Naive B cell (primary cell): ENCODE results near the gene TDRKH. TPM values are rescaled to one million over a fixed set of nuclear protein-coding genes. Genes with fewer than 3 reads are reported as not detected.

ENCODE experiments used
- ATAC-seq, 2 donors: fragments of 150-1000 bp; cut with Tn5 transposase; 2 replicates each; pipeline ENCODE4 v1.10.0; 2021; ENCODE audit warnings: low read depth in 2 of 2, mild to moderate bottlenecking in 2 of 2, moderate library complexity in 2 of 2
- DNase-seq: peaks from one replicate; pipeline ENCODE4 v3.0.0; 2022
- H3K27ac Mint-ChIP-seq, 6 donors: one replicate each; pipeline ENCODE4 v1.8.0; 2020 to 2022; ENCODE audit warnings: mild to moderate bottlenecking in 6 of 6, mixed read lengths in 6 of 6, moderate library complexity in 5 of 6, inconsistent platforms in 2 of 6
- H3K27me3 Mint-ChIP-seq, 3 donors: one replicate each; pipeline ENCODE4 v1.8.0; 2021 to 2022; ENCODE audit warnings: mixed read lengths in 3 of 3, mild to moderate bottlenecking in 1 of 3
- H3K36me3 Mint-ChIP-seq, 2 donors: one replicate each; pipeline ENCODE4 v1.8.0; 2020 to 2022; ENCODE audit warnings: mixed read lengths in 2 of 2, inconsistent platforms in 1 of 2, mild to moderate bottlenecking in 1 of 2
- H3K4me1 Mint-ChIP-seq, 3 donors: one replicate each; pipeline ENCODE4 v1.8.0; 2020 to 2022; ENCODE audit warnings: mixed read lengths in 3 of 3, inconsistent platforms in 1 of 3, mild to moderate bottlenecking in 1 of 3, moderate library complexity in 1 of 3
- H3K4me3 Mint-ChIP-seq, 8 donors: one replicate each; pipeline ENCODE4 v1.8.0; 2020 to 2022; ENCODE audit warnings: mild to moderate bottlenecking in 8 of 8, mixed read lengths in 8 of 8, moderate library complexity in 8 of 8, inconsistent platforms in 2 of 8
- H3K9me3 Mint-ChIP-seq, 7 donors: one replicate each; pipeline ENCODE4 v1.8.0; 2020 to 2022; ENCODE audit warnings: mixed read lengths in 7 of 7, mild to moderate bottlenecking in 5 of 7, inconsistent platforms in 2 of 7, moderate library complexity in 1 of 7
- polyA plus RNA-seq, 6 donors: library from polyadenylated mRNA; unstranded; fragments of 300-500 nt; fragmentation: Illumina TruSeq; gene quantifications; one replicate each; pipeline ENCODE4 v1.2.3, GENCODE V29; 2021; ENCODE audit warnings: low read depth in 6 of 6

The TDRKH gene
- polyA plus RNA-seq, 6 donors from 2014 or later, result 3.9 to 9.2 (median 6.9) TPM

GRCh38 chr1:151816548-151817352, 26.4 kb upstream of the TDRKH start:
- Mint-ChIP-seq H3K4me1 (peaks cover 4 to 14% (median 7%) of the 10 kb centered on the region in 3 donors), H3K27ac (no peak overlapping the region), H3K27me3 (peaks cover 8 to 22% (median 10%) of the 10 kb centered on the region in 3 donors), H3K4me3 (no peak overlapping the region), H3K36me3 (no peaks in the 10 kb centered on the region), H3K9me3 (no peaks in the 10 kb centered on the region)
- DNase-seq (no peak), ATAC-seq (no peak)

DNA sequence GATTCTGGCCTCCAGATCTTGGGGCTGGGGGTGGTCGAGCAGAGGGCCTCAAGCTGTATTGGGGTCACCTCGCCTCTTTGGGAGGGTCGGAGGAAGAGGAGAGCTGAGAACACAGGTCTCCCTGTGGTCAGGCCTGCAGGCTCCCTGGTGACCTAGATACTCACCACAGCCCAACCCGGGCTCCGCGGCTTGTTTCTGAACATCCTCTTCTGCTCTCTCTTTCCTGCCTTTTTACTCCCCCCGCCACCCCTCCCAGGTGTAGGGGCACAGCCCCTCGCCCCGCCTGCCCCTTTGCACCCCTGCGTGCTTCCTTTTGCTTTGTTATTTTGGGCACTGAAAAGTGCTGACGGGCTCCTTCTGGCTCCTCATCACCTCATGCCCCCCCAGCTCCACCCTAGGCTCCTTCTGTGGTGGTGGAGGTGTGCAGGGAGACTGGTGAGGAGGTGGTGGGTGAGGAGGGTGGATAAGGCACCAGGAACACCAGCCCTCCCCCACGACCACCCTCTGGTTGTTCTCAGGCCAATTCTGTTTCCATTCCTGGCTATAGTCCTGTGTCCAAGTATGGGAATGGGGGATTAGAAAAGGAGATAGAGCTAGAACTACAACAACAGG, 25.5 kb upstream of the TDRKH start:
- DNase-seq (no peak), ATAC-seq (no peak)
- H3K4me3 Mint-ChIP-seq, result no peak overlapping the region
- no peaks in the 10 kb centered on the region for H3K36me3 Mint-ChIP-seq
- peaks cover 8 to 22% (median 10%) of the 10 kb centered on the region in 3 donors for H3K27me3 Mint-ChIP-seq
- peak overlapping the region in 1 of 6 donors; percentile 58 for H3K27ac Mint-ChIP-seq
- peaks cover 4 to 14% (median 7%) of the 10 kb centered on the region in 3 donors for H3K4me1 Mint-ChIP-seq
- no peaks in the 10 kb centered on the region for H3K9me3 Mint-ChIP-seq

- ATAC-seq (no peak), DNase-seq (no peak)
- H3K4me3 Mint-ChIP-seq, result no peak overlapping the region
- H3K4me1 Mint-ChIP-seq, result peaks cover 4 to 14% (median 7%) of the 10 kb centered on the region in 3 donors
- no peaks in the 10 kb centered on the region for H3K9me3 Mint-ChIP-seq
- H3K36me3 Mint-ChIP-seq, result no peaks in the 10 kb centered on the region
- peaks cover 8 to 22% (median 10%) of the 10 kb centered on the region in 3 donors for H3K27me3 Mint-ChIP-seq
- no peak overlapping the region for H3K27ac Mint-ChIP-seq
Observed at GRCh38 chr1:151814971-151815545, 24.8 kb upstream of the TDRKH start.

DNA sequence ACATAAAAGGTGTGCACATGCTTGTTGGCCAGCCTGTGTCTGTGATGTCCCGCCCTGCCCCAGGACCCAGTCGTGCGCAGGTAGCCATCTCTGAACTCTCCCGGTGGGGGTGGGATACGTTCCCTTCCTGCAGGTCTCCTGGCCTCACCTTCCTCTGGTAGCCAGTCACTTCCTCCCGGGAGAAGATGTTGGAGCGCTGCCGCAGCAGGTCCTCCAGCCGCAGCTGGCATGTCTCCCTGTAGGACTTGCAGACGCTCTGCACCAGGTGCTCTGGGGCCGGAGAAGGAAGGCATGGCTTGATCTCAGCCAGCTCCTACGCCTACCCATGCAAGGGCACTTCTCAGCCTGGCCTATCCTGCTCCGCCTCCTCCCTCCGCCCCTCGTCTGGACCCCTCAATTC, 24.1 kb upstream of the TDRKH start:
- no peak overlapping the region for H3K4me3 Mint-ChIP-seq
- peaks cover 4 to 14% (median 7%) of the 10 kb centered on the region in 3 donors for H3K4me1 Mint-ChIP-seq
- ATAC-seq (no peak), DNase-seq (no peak)
- H3K9me3 Mint-ChIP-seq, result no peaks in the 10 kb centered on the region
- H3K36me3 Mint-ChIP-seq, result no peaks in the 10 kb centered on the region
- peaks cover 8 to 22% (median 10%) of the 10 kb centered on the region in 3 donors for H3K27me3 Mint-ChIP-seq
- H3K27ac Mint-ChIP-seq, result no peak overlapping the region

- Mint-ChIP-seq H3K36me3 (no peaks in the 10 kb centered on the region), H3K4me3 (no peak overlapping the region), H3K27ac (no peak overlapping the region), H3K4me1 (peaks cover 4 to 14% (median 7%) of the 10 kb centered on the region in 3 donors), H3K9me3 (no peaks in the 10 kb centered on the region), H3K27me3 (peaks cover 8 to 22% (median 10%) of the 10 kb centered on the region in 3 donors)
- no peak for DNase-seq
- no peak for ATAC-seq
Observed at GRCh38 chr1:151813271-151813977, 23.1 kb upstream of the TDRKH start.

DNA sequence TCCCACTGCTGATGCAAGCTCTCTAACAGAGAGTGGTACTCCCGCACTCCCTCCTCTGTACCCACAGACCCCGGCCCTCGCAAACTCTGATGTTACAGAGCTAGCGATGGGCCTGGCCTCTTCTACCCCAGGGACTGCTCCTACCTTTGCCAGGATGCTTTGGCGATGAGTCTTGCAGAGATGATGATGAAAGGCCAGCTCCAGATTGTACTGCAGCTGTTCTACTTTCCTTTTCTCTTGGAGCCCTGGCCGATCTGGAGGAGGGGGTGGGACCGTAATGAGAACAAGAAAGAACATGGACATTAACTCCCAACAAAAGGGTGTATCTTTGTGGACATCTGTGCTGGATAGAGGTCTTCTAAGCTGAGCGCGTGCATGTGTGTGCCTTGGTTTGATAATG, 20.9 kb upstream of the TDRKH start:
- peak overlapping the region in 1 of 6 donors; percentile 68 for H3K27ac Mint-ChIP-seq
- no peaks in the 10 kb centered on the region for H3K9me3 Mint-ChIP-seq
- DNase-seq (no peak), ATAC-seq (no peak)
- no peak overlapping the region for H3K4me3 Mint-ChIP-seq
- H3K4me1 Mint-ChIP-seq, result peaks cover 7 to 14% (median 11%) of the 10 kb centered on the region in 3 donors
- H3K36me3 Mint-ChIP-seq, result no peaks in the 10 kb centered on the region
- H3K27me3 Mint-ChIP-seq, result peaks cover 3 to 19% (median 5%) of the 10 kb centered on the region in 3 donors

GRCh38 chr1:151809985-151810556, 19.8 kb upstream of the TDRKH start:
- peaks cover 0 to 13% (median 5%) of the 10 kb centered on the region in 3 donors for H3K27me3 Mint-ChIP-seq
- DNase-seq, result no peak
- H3K4me1 Mint-ChIP-seq, result peaks cover 5 to 7% (median 6%) of the 10 kb centered on the region in 3 donors
- no peaks in the 10 kb centered on the region for H3K36me3 Mint-ChIP-seq
- no peaks in the 10 kb centered on the region for H3K9me3 Mint-ChIP-seq
- H3K27ac Mint-ChIP-seq, result no peak overlapping the region
- ATAC-seq, result no peak
- no peak overlapping the region for H3K4me3 Mint-ChIP-seq

GRCh38 chr1:151809290-151809984, 19.1 kb upstream of the TDRKH start:
- Mint-ChIP-seq H3K36me3 (no peaks in the 10 kb centered on the region), H3K27ac (no peak overlapping the region), H3K4me1 (peaks cover 6 to 11% (median 10%) of the 10 kb centered on the region in 3 donors), H3K9me3 (no peaks in the 10 kb centered on the region), H3K27me3 (peaks cover 0 to 7% (median 0%) of the 10 kb centered on the region in 3 donors), H3K4me3 (no peak overlapping the region)
- DNase-seq (no peak), ATAC-seq (no peak)

DNA sequence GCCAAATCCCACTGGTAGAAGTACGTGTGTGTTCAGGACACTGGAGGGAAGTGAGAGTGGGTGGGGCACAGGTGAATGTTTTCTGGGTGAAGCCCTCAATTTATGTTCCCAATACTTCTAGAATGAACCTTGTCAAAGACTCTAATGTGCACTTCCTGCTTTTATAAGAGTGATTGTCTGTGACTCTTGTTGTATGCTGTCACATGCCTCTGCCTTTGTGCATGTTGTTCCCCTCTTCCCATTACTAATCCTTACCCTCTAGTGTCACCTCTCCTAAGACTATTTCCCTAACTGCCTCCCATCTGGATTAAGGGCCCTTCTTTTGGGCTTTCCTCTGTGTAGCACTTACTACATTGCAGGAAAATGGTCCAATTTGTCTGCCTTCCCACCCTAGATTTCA, 17.5 kb upstream of the TDRKH start:
- no peak overlapping the region for H3K27ac Mint-ChIP-seq
- ATAC-seq, result no peak
- no peak for DNase-seq
- H3K9me3 Mint-ChIP-seq, result no peaks in the 10 kb centered on the region
- H3K27me3 Mint-ChIP-seq, result peaks cover 9 to 13% (median 10%) of the 10 kb centered on the region in 3 donors
- no peak overlapping the region for H3K4me3 Mint-ChIP-seq
- no peaks in the 10 kb centered on the region for H3K36me3 Mint-ChIP-seq
- H3K4me1 Mint-ChIP-seq, result peaks cover 17 to 20% (median 17%) of the 10 kb centered on the region in 3 donors

GRCh38 chr1:151807131-151807530, 16.8 kb upstream of the TDRKH start:
- no peak for ATAC-seq
- Mint-ChIP-seq H3K4me3 (no peak overlapping the region), H3K27ac (no peak overlapping the region), H3K27me3 (peaks cover 9 to 15% (median 14%) of the 10 kb centered on the region in 3 donors), H3K4me1 (peaks cover 17 to 20% (median 17%) of the 10 kb centered on the region in 3 donors), H3K9me3 (no peaks in the 10 kb centered on the region), H3K36me3 (no peaks in the 10 kb centered on the region)
- DNase-seq, result no peak

DNA sequence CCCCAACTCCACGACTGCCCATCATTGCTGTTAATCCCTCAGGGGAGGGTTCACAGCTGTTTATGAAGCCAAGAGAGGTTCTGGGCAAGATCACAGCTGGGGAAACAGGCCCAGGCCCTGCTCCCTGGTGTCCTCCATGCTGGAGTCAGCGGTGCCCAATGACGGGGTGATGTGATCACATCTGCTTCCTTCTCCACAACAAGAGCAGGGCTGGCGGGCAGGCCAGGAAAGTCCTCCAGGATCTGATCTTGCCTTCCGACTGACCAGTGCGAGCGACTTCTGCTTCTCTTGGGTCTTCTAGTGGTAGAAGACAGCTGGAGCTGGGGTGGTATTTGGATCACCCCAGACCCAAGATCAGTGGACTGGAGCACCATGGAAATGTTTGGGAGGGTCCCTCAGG, 15.9 kb upstream of the TDRKH start:
- ATAC-seq (no peak), DNase-seq (no peak)
- H3K4me1 Mint-ChIP-seq, result peaks cover 17 to 20% (median 17%) of the 10 kb centered on the region in 3 donors
- H3K27me3 Mint-ChIP-seq, result peaks cover 9 to 17% (median 14%) of the 10 kb centered on the region in 3 donors
- H3K4me3 Mint-ChIP-seq, result no peak overlapping the region
- no peak overlapping the region for H3K27ac Mint-ChIP-seq
- H3K36me3 Mint-ChIP-seq, result no peaks in the 10 kb centered on the region
- no peaks in the 10 kb centered on the region for H3K9me3 Mint-ChIP-seq

DNA sequence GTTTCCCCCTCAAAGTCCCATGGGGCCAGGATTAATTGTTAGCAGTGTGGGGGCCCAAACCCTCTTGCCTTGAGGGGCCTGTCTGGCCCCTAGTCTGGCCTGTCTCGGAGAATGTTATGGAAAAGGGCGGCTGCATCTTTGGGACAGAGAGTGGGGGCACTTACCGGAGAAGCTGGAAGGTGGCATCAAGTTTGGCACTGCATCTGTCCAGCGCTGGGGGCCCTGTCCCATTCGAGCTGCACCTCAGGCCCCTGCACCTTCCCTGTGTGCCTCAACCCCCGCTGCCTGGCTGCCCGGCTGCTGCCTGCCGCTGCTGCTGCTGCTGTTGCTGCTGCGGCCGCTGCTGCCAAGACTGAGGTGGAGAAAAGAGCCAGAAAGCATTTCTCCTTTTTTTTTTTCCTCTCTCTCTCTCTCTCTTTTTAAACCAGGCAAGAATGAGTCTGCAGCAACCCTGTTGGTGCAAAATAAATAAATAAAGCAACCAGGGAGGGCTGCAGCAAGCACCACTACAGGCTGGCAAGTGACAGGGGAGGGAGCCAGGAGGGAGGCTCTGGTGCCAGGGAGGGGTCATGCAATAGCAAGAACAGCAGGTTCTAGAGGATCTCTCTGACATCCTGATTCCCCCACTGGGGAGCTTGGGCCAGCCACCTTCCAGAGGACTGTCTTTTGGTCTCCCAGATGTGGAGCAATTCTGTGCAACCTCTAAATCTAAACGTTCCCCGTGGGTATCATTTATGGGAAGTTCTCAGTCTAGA, 14.9 kb upstream of the TDRKH start, which contains the start of gene LINGO4:
Gene LINGO4, minus strand, starts transcription at position 354 of the 755 bp plus-strand sequence. CDS start 2,715 bp downstream, outside the sequence.
- no peaks in the 10 kb centered on the region for H3K9me3 Mint-ChIP-seq
- no peak within 1 kb of the TSS for H3K4me3 Mint-ChIP-seq
- H3K4me1 Mint-ChIP-seq, result peaks cover 20 to 24% (median 23%) of the 10 kb centered on the region in 3 donors
- ATAC-seq (no peak), DNase-seq (no peak)
- no peaks in the 10 kb centered on the region for H3K36me3 Mint-ChIP-seq
- H3K27me3 Mint-ChIP-seq, result peaks cover 13 to 24% (median 21%) of the 10 kb centered on the region in 3 donors
- H3K27ac Mint-ChIP-seq, result no peak within 1 kb of the TSS
